Breast epithelium (tissue), 4 donors: ENCODE results near the gene LRRC4. TPM values are rescaled to one million over a fixed set of nuclear protein-coding genes. Genes with fewer than 3 reads are reported as not detected.

Experiments
- DNase-seq, 2 donors: peaks; one replicate each; pipeline ENCODE4 v3.0.0-alpha.2; 2019; ENCODE audit warnings: low spot score in 2 of 2
- H3K27ac ChIP-seq, 2 donors: fragments of 200-600 bp; sonication (generic) in 1 of 2; one replicate each; pipeline ENCODE4 v1.5.1; 2016 to 2019; ENCODE audit warnings: mild to moderate bottlenecking in 1 of 2
- H3K27me3 ChIP-seq, 2 donors: fragments of 200-600 bp; sonication (generic) in 1 of 2; one replicate each; pipeline versions ENCODE4 v1.5.1 to v1.6.0; 2017 to 2019; ENCODE audit warnings: control low read depth in 1 of 2, mild to moderate bottlenecking in 1 of 2
- H3K36me3 ChIP-seq: fragments of 200-600 bp; one replicate; pipeline ENCODE4 v1.5.1; 2019
- H3K4me1 ChIP-seq, 2 donors: fragments of 200-600 bp; sonication (generic); one replicate each; pipeline ENCODE4 v1.5.1; 2016 to 2019; ENCODE audit warnings: control low read depth in 1 of 2
- H3K4me3 ChIP-seq, 3 donors: fragments of 200-600 bp; sonication (generic); 1 replicate in 2 of 3; 2 replicates in 1 of 3; pipeline ENCODE4 v1.5.1; 2016 to 2019; ENCODE audit warnings: mild to moderate bottlenecking in 3 of 3, moderate library complexity in 2 of 3
- H3K9me3 ChIP-seq, 2 donors: fragments of 200-600 bp; sonication (generic) in 1 of 2; one replicate each; pipeline ENCODE4 v1.5.1; 2016 to 2019; ENCODE audit warnings: control low read depth in 1 of 2
- CTCF ChIP-seq, 3 donors: fragments of 450-650 bp; IDR thresholded peaks; one replicate each; pipeline ENCODE4 v1.5.1; 2016 to 2017; ENCODE audit warnings: antibody characterized with exemption in 3 of 3, mild to moderate bottlenecking in 3 of 3, moderate library complexity in 3 of 3
- POLR2A ChIP-seq: fragments of 450-650 bp; IDR thresholded peaks from one replicate; pipeline ENCODE4 v1.6.1; 2016; ENCODE audit warnings: antibody characterized with exemption, mild to moderate bottlenecking, moderate library complexity
- POLR2AphosphoS5 ChIP-seq, 3 donors: sonication (generic); formaldehyde crosslinking; IDR thresholded peaks; one replicate each; pipeline ENCODE4 v1.6.1; 2017; ENCODE audit warnings: antibody characterized with exemption in 3 of 3
- intact Hi-C: fragments of 100-400 bp; cut with DNase I; formaldehyde crosslinking; loops from one replicate; pipeline ENCODE4 v1.15.1; 2023; ENCODE audit warnings: low total_unique reads
- total RNA-seq, 3 donors: library from RNA; depleted of rRNA; stranded (reverse); fragments of >200 nt; gene quantifications; one replicate each; pipeline ENCODE4 v1.1.0, GENCODE V29; 2016

Gene LRRC4
- total RNA-seq, 3 donors from 2014 or later = 0.33 to 3.2 (median 1.6) TPM

- no peaks in the 10 kb centered on the region for H3K27me3 ChIP-seq
- H3K4me1 ChIP-seq = no peaks in the 10 kb centered on the region
These were observed 5.8 kb upstream of the LRRC4 start for GRCh38 chr7:128037081-128037480.

GRCh38 chr7:128036226-128036940 is 5.1 kb upstream of the LRRC4 start:
- Histone ChIP-seq H3K27ac (no peak overlapping the region), H3K9me3 (no peaks in the 10 kb centered on the region), H3K27me3 (no peaks in the 10 kb centered on the region), H3K4me1 (no peaks in the 10 kb centered on the region), H3K36me3 (no peaks in the 10 kb centered on the region), H3K4me3 (no peak overlapping the region)
- intact Hi-C loops = loop anchor here (5.0 kb wide), 1 partner anchor 311 kb away; no protein-coding TSS in a partner anchor
- DNase-seq = no peak
- TF ChIP-seq CTCF (IDR thresholded peaks at IDR 0.05) (no peak), POLR2AphosphoS5 (IDR thresholded peaks at IDR 0.05) (no peak), POLR2A (no peak)

More at GRCh38 chr7:128037081-128037480, 5.8 kb upstream of the LRRC4 start:
- intact Hi-C loops = loop anchor here (1.0 to 5.0 kb wide), 2 partner anchors 11 to 310 kb away; no protein-coding TSS in a partner anchor
- Histone ChIP-seq H3K9me3 (no peaks in the 10 kb centered on the region), H3K27ac (no peak overlapping the region), H3K36me3 (no peaks in the 10 kb centered on the region), H3K4me3 (no peak overlapping the region)
- TF ChIP-seq POLR2AphosphoS5 (IDR thresholded peaks at IDR 0.05) (no peak), CTCF (IDR thresholded peaks at IDR 0.05) (no peak), POLR2A (no peak)
- no peak for DNase-seq

DNA sequence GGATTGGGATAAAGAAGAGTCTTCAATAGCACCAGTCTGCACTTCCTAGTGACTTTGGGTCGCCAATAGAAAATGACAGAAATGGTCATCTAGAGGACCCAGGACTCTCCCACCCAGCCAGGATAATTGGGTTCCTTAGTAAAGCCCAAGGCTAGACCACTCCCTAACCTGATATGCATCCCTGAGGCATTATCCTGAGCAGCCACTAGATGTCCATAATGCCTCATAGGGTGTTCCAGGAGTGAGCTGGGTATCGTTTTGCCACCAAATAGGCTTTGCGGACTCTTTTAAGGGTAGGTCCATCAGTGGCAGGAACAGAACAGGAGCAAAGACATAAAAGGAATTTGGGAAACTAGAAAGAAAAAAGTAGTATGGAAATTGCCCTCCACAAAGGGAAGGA is 4.5 kb upstream of the LRRC4 start:
- DNase-seq = no peak
- Histone ChIP-seq H3K36me3 (no peaks in the 10 kb centered on the region), H3K4me3 (no peak overlapping the region), H3K27ac (no peak overlapping the region), H3K4me1 (no peaks in the 10 kb centered on the region), H3K9me3 (no peaks in the 10 kb centered on the region), H3K27me3 (no peaks in the 10 kb centered on the region)
- TF ChIP-seq POLR2AphosphoS5 (IDR thresholded peaks at IDR 0.05) = no peak
- TF ChIP-seq POLR2A = no peak
- no peak for TF ChIP-seq CTCF (IDR thresholded peaks at IDR 0.05)
- intact Hi-C loops = loop anchor here (5.0 kb wide), 1 partner anchor 312 kb away; no protein-coding TSS in a partner anchor

DNA sequence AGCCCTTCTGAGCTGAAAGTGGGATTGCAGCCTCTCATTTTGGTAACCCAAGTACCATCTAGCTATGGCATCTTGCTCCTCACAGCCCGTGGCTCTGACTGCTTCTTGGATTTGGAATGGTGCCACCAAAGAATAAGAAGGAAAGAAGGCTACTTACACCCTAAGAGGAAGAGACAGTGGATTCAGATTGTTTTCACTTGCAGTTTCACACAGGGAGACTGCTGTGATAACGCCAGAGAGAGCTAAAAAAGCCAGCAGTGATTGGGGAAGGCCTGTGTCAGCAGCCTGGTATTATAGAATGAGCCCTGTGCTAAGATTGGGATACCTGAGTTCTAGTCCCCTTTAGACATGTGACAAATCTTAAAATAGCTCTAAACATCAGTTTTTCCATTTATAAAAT is 3.6 kb upstream of the LRRC4 start:
- no peaks in the 10 kb centered on the region for H3K36me3 ChIP-seq
- H3K9me3 ChIP-seq = no peaks in the 10 kb centered on the region
- H3K4me1 ChIP-seq = no peaks in the 10 kb centered on the region
- no peak overlapping the region for H3K27ac ChIP-seq
- H3K4me3 ChIP-seq = no peak overlapping the region
- H3K27me3 ChIP-seq = no peaks in the 10 kb centered on the region
- TF ChIP-seq POLR2A (no peak), CTCF (IDR thresholded peaks at IDR 0.05) (no peak), POLR2AphosphoS5 (IDR thresholded peaks at IDR 0.05) (no peak)
- intact Hi-C loops = loop anchor here (5.0 kb wide), 1 partner anchor 312 kb away; no protein-coding TSS in a partner anchor
- DNase-seq = no peak

DNA sequence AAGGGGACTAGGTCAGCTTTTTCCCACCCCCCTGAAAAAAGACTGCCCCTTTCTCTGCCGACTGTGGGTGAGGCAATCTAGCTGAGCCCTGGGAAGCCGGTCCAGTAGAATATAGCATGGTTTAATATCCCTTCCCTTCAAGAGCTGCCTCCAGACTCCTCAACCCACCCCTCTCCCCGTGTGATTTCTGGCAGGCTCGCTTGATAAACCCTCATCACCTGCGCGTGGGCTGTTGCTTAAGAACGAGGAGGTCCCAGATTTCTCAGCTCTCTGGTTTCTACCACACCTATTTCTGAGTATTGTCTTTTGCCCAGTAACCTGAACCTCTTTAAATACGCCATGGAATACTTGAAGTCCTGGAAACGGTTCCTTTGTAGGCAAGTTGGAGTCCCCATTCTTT is 2.0 kb upstream of the LRRC4 start:
- H3K9me3 ChIP-seq = no peaks in the 10 kb centered on the region
- no peak for TF ChIP-seq POLR2AphosphoS5 (IDR thresholded peaks at IDR 0.05)
- TF ChIP-seq POLR2A = no peak
- TF ChIP-seq CTCF (IDR thresholded peaks at IDR 0.05) = no peak
- H3K4me1 ChIP-seq = no peaks in the 10 kb centered on the region
- no peak for DNase-seq
- no peak overlapping the region for H3K27ac ChIP-seq
- H3K4me3 ChIP-seq = no peak overlapping the region
- intact Hi-C loops = no loop called here
- no peaks in the 10 kb centered on the region for H3K27me3 ChIP-seq
- no peaks in the 10 kb centered on the region for H3K36me3 ChIP-seq
